Liver (tissue), 9 donors: ENCODE data around the gene DDHD1. TPM values are rescaled to one million over a fixed set of nuclear protein-coding genes. Genes with fewer than 3 reads are reported as not detected.

Source experiments
- DNase-seq: peaks from one replicate; pipeline ENCODE4 v3.0.0-alpha.2; 2017; ENCODE audit warnings: low spot score
- H3K27ac ChIP-seq, 2 donors: one replicate each; pipeline ENCODE4 v1.7.0; 2013; ENCODE audit warnings: inconsistent platforms in 2 of 2, low read length in 2 of 2, control low read depth in 1 of 2, low read depth in 1 of 2, mild to moderate bottlenecking in 1 of 2
- H3K27me3 ChIP-seq, 4 donors: one replicate each; pipeline versions ENCODE4 v1.6.1 to v1.7.0; 2013; ENCODE audit warnings: low read length in 3 of 4, inconsistent platforms in 1 of 4, mild to moderate bottlenecking in 1 of 4, moderate library complexity in 1 of 4; ENCODE audit not compliant: control insufficient read depth in 4 of 4, insufficient read depth in 4 of 4
- H3K36me3 ChIP-seq, 4 donors: one replicate each; pipeline versions ENCODE4 v1.6.1 to v1.7.0; 2013; ENCODE audit warnings: low read length in 3 of 4, mild to moderate bottlenecking in 3 of 4, low read depth in 1 of 4, moderate library complexity in 1 of 4; ENCODE audit not compliant: control insufficient read depth in 4 of 4, insufficient read depth in 3 of 4
- H3K4me1 ChIP-seq, 4 donors: one replicate each; pipeline versions ENCODE4 v1.6.1 to v1.7.0; 2013; ENCODE audit warnings: low read length in 3 of 4, mild to moderate bottlenecking in 3 of 4, moderate library complexity in 1 of 4; ENCODE audit not compliant: control insufficient read depth in 4 of 4, insufficient read depth in 4 of 4
- H3K4me3 ChIP-seq, 3 donors: one replicate each; pipeline versions ENCODE4 v1.6.1 to v1.7.0; 2013; ENCODE audit warnings: low read length in 3 of 3, control low read depth in 1 of 3, low read depth in 1 of 3, mild to moderate bottlenecking in 1 of 3
- H3K9ac ChIP-seq, 2 donors: one replicate each; pipeline ENCODE4 v1.7.0; 2013; ENCODE audit warnings: low read length in 2 of 2, mild to moderate bottlenecking in 2 of 2, moderate library complexity in 2 of 2, control low read depth in 1 of 2, low read depth in 1 of 2
- H3K9me3 ChIP-seq, 4 donors: one replicate each; pipeline versions ENCODE4 v1.6.1 to v1.7.0; 2013; ENCODE audit warnings: low read length in 3 of 4; ENCODE audit not compliant: control insufficient read depth in 4 of 4
- FOXA1 ChIP-seq: IDR thresholded peaks from 2 replicates; pipeline ENCODE4 v1.6.1; 2016; ENCODE audit warnings: antibody characterized with exemption
- FOXA2 ChIP-seq: IDR thresholded peaks from 2 replicates; pipeline ENCODE4 v1.6.1; 2016; ENCODE audit warnings: antibody characterized with exemption
- GABPA ChIP-seq, 2 donors: IDR thresholded peaks in 1 of 2; conservative IDR thresholded peaks in 1 of 2; 2 replicates each; pipeline ENCODE4 v1.6.1; 2016; ENCODE audit warnings: antibody characterized with exemption in 2 of 2, mild to moderate bottlenecking in 1 of 2, moderate library complexity in 1 of 2
- HNF4A ChIP-seq, 2 donors: conservative IDR thresholded peaks; 2 replicates each; pipeline ENCODE4 v1.6.1; 2016; ENCODE audit warnings: antibody characterized with exemption in 2 of 2, mild to moderate bottlenecking in 2 of 2
- HNF4G ChIP-seq: IDR thresholded peaks from 2 replicates; pipeline ENCODE4 v1.6.1; 2016; ENCODE audit warnings: antibody characterized with exemption
- JUND ChIP-seq, 2 donors: IDR thresholded peaks; 2 replicates each; pipeline ENCODE4 v1.6.1; 2016; ENCODE audit warnings: antibody characterized with exemption in 2 of 2
- MAX ChIP-seq: IDR thresholded peaks from 2 replicates; pipeline ENCODE4 v1.6.1; 2016; ENCODE audit warnings: antibody characterized with exemption
- NR2F2 ChIP-seq: IDR thresholded peaks from 2 replicates; pipeline ENCODE4 v1.6.1; 2016; ENCODE audit warnings: antibody characterized with exemption
- RAD21 ChIP-seq, 2 donors: IDR thresholded peaks; 2 replicates each; pipeline ENCODE4 v1.6.1; 2016; ENCODE audit warnings: antibody characterized with exemption in 2 of 2, mild to moderate bottlenecking in 2 of 2
- REST ChIP-seq: IDR thresholded peaks from 2 replicates; pipeline ENCODE4 v1.6.1; 2016; ENCODE audit warnings: antibody characterized with exemption, mild to moderate bottlenecking
- RXRA ChIP-seq, 2 donors: IDR thresholded peaks; 2 replicates each; pipeline ENCODE4 v1.6.1; 2017 to 2018; ENCODE audit warnings: antibody characterized with exemption in 2 of 2, mild to moderate bottlenecking in 1 of 2
- SP1 ChIP-seq: IDR thresholded peaks from 2 replicates; pipeline ENCODE4 v1.6.1; 2018; ENCODE audit warnings: antibody characterized with exemption, mild to moderate bottlenecking
- TAF1 ChIP-seq: conservative IDR thresholded peaks from 2 replicates; pipeline ENCODE4 v1.6.1; 2016; ENCODE audit warnings: antibody characterized with exemption, mild to moderate bottlenecking
- YY1 ChIP-seq: IDR thresholded peaks from 2 replicates; pipeline ENCODE4 v1.6.1; 2016; ENCODE audit warnings: antibody characterized with exemption, mild to moderate bottlenecking
- WGBS: extraction: QIAGEN DNeasy Blood & Tissue Kit; methylation state at CpG from one replicate; pipeline ENCODE4 v1.1.7; 2013; 5-methylcytosine and 5-hydroxymethylcytosine counted together
- polyA plus RNA-seq, 2 donors: library from polyadenylated mRNA; stranded (reverse) in 1 of 2; unstranded in 1 of 2; fragments of 200-250 nt in 1 of 2; fragments of >200 nt in 1 of 2; fragmentation: Nextera tagmentation in 1 of 2; extraction: Ambion mirVana in 1 of 2; gene quantifications; one replicate each; pipeline versions ENCODE4 v1.2.1 to v1.2.3, GENCODE V29; 2013 to 2015
- total RNA-seq, 2 donors: library from RNA; depleted of rRNA; stranded (reverse); fragments of >200 nt; gene quantifications; one replicate each; pipeline ENCODE4 v1.2.3, GENCODE V29; 2014
- TF ChIP-seq, protein P1 (sequence below): IDR thresholded peaks from 2 replicates; pipeline ENCODE4 v1.6.1; 2016; ENCODE audit warnings: antibody characterized with exemption
- TF ChIP-seq, protein P2 (sequence below): IDR thresholded peaks from 2 replicates; pipeline ENCODE4 v1.6.1; 2016; ENCODE audit warnings: antibody characterized with exemption
- TF ChIP-seq, protein P3 (sequence below): fragments of 150-350 bp; IDR thresholded peaks from 2 replicates; pipeline ENCODE4 v1.5.1; 2017; ENCODE audit warnings: improper control_type of control experiment, low read depth, low read length; ENCODE audit not compliant: missing input control
- donor health status: healthy.
- donor health status: healthy.
- donor health status: healthy.
- donor health status: healthy.
- donor health status: healthy.

Gene DDHD1
- total and polyA plus RNA-seq, 4 donors: 1.3 to 14.3 (median 5.2) TPM

DNA sequence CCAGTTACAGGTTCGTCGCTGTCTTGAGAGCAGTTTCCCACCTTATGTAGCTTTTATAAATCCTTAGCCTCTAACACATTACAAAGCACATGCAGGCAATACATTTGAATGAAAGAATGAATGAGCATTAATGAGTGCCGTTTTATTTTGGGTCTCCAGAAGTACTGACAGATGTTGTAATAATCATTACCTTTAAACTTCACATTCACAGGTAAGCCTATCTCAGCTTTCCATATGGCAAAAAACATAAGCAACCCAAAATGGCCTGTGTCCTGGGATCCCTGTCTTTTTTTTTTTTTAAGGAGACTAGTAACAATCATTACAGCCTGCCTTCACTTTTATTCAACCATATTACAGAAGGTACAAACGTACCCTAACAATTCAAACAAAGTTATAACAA, 149.3 kb downstream of the DDHD1 start:
- no peaks in the 10 kb centered on the region for H3K9me3 ChIP-seq
- no peak overlapping the region for H3K27ac ChIP-seq
- no peaks in the 10 kb centered on the region for H3K36me3 ChIP-seq
- no peak overlapping the region for H3K4me3 ChIP-seq
- 87% methylated on average over 4 of the region's 4 CpGs for WGBS
- TF ChIP-seq MAX (no peak), JUND (IDR thresholded peaks at IDR 0.05) (no peak), SP1 (no peak), GABPA (IDR thresholded peaks at IDR 0.05 in 1 of 2, conservative IDR thresholded peaks at IDR 0.05 in 1 of 2) (no peak), FOXA1 (no peak)
- TF ChIP-seq, protein P1, sequence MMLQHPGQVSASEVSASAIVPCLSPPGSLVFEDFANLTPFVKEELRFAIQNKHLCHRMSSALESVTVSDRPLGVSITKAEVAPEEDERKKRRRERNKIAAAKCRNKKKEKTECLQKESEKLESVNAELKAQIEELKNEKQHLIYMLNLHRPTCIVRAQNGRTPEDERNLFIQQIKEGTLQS: no peak
- peaks cover 0 to 2% (median 0%) of the 10 kb centered on the region in 4 donors for H3K4me1 ChIP-seq
- no peak overlapping the region for H3K9ac ChIP-seq
- no peak for DNase-seq
- no peaks in the 10 kb centered on the region for H3K27me3 ChIP-seq

DNA sequence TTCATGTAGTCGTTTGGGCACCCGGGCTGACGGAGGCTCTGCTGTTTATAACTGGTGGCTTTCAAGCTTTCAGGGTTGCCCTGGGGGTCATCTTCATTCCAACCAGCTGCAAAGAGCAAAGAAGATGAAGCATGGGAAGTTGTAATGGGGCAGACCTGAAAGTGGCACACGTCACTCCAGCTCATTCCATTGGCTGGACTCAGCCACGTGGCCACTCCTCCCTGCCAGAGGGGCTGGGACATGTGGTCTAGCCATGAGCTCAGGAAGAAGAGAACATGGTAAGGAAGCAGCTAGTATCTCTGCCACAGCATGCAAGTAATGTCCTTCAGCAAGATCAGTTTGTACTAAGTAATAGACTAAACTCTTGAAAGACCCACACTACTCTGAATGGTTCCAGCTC, 150.5 kb downstream of the DDHD1 start:
- Histone ChIP-seq H3K4me1 (peaks cover 0 to 2% (median 0%) of the 10 kb centered on the region in 4 donors), H3K36me3 (no peaks in the 10 kb centered on the region), H3K9ac (no peak overlapping the region), H3K4me3 (no peak overlapping the region), H3K27ac (no peak overlapping the region), H3K9me3 (no peaks in the 10 kb centered on the region), H3K27me3 (no peaks in the 10 kb centered on the region)
- no peak for TF ChIP-seq FOXA1
- TF ChIP-seq, protein P1: no peak
- no peak for TF ChIP-seq GABPA (IDR thresholded peaks at IDR 0.05 in 1 of 2, conservative IDR thresholded peaks at IDR 0.05 in 1 of 2)
- no peak for TF ChIP-seq SP1
- TF ChIP-seq NR2F2: no peak
- TF ChIP-seq HNF4G: no peak
- TF ChIP-seq REST: no peak
- no peak for TF ChIP-seq RAD21 (IDR thresholded peaks at IDR 0.05)
- no peak for TF ChIP-seq TAF1
- no peak for TF ChIP-seq YY1
- TF ChIP-seq MAX: no peak
- TF ChIP-seq, protein P2, sequence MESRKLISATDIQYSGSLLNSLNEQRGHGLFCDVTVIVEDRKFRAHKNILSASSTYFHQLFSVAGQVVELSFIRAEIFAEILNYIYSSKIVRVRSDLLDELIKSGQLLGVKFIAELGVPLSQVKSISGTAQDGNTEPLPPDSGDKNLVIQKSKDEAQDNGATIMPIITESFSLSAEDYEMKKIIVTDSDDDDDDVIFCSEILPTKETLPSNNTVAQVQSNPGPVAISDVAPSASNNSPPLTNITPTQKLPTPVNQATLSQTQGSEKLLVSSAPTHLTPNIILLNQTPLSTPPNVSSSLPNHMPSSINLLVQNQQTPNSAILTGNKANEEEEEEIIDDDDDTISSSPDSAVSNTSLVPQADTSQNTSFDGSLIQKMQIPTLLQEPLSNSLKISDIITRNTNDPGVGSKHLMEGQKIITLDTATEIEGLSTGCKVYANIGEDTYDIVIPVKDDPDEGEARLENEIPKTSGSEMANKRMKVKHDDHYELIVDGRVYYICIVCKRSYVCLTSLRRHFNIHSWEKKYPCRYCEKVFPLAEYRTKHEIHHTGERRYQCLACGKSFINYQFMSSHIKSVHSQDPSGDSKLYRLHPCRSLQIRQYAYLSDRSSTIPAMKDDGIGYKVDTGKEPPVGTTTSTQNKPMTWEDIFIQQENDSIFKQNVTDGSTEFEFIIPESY: no peak
- no peak for TF ChIP-seq HNF4A (conservative IDR thresholded peaks at IDR 0.05)
- TF ChIP-seq, protein P3, sequence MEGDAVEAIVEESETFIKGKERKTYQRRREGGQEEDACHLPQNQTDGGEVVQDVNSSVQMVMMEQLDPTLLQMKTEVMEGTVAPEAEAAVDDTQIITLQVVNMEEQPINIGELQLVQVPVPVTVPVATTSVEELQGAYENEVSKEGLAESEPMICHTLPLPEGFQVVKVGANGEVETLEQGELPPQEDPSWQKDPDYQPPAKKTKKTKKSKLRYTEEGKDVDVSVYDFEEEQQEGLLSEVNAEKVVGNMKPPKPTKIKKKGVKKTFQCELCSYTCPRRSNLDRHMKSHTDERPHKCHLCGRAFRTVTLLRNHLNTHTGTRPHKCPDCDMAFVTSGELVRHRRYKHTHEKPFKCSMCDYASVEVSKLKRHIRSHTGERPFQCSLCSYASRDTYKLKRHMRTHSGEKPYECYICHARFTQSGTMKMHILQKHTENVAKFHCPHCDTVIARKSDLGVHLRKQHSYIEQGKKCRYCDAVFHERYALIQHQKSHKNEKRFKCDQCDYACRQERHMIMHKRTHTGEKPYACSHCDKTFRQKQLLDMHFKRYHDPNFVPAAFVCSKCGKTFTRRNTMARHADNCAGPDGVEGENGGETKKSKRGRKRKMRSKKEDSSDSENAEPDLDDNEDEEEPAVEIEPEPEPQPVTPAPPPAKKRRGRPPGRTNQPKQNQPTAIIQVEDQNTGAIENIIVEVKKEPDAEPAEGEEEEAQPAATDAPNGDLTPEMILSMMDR: no peak
- TF ChIP-seq RXRA (IDR thresholded peaks at IDR 0.05): no peak
- TF ChIP-seq JUND (IDR thresholded peaks at IDR 0.05): no peak
- TF ChIP-seq FOXA2: no peak
- no peak for DNase-seq
- 67% methylated on average over 5 of the region's 5 CpGs for WGBS
